NAMALWA (cell line): Measurements from ENCODE around the gene DDX42.
A peak's percentile ranks its signal among the peaks of the same experiment; 100 is the strongest.
"Not testable (repeated sequence)": the region's sequence is repeated elsewhere in the genome, so short reads cannot be mapped to it uniquely, and the experiment has no call there.

Experiments used
- DNase-seq: peaks from one replicate; pipeline ENCODE4 v3.0.0-alpha.2; 2015; ENCODE audit warnings: low spot score

Gene DDX42

DNA sequence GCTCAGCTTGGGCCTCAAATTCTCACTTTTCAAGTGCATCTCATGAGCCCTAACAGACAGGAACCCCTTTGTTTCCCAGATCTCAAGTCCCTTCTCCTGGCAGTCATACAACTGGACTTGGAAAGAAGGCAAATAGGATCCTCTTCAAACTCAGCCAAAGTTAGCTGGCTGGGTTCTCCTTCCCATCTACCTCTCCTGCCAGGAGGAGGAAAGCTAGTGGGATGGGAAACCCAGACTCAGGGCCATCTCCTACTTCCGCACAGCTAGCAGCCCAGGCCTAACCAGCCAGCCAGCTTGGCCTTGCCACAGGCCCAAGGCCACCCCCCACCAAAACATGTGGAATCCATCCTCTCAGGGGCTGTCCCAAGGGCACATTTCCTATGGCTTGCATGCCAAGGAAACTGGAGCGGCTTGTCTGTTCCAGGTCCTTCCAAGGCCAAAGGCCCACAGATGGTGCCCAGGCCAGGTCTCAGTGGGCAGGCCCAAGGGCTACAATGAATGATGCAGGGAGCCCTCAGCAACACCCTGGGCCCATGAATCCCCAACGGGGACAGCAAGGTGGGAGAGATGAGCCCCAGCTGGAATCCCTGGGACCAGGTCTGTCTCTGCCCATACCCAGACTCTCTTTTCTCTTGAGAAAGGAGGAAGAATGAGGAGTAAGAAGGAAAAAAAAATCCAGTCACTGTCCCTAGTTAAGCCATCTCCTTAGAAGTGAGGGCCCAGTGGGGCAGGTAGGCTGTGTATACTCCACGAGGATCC, 66.8 kb downstream of the DDX42 start:
- no peak for DNase-seq

DNA sequence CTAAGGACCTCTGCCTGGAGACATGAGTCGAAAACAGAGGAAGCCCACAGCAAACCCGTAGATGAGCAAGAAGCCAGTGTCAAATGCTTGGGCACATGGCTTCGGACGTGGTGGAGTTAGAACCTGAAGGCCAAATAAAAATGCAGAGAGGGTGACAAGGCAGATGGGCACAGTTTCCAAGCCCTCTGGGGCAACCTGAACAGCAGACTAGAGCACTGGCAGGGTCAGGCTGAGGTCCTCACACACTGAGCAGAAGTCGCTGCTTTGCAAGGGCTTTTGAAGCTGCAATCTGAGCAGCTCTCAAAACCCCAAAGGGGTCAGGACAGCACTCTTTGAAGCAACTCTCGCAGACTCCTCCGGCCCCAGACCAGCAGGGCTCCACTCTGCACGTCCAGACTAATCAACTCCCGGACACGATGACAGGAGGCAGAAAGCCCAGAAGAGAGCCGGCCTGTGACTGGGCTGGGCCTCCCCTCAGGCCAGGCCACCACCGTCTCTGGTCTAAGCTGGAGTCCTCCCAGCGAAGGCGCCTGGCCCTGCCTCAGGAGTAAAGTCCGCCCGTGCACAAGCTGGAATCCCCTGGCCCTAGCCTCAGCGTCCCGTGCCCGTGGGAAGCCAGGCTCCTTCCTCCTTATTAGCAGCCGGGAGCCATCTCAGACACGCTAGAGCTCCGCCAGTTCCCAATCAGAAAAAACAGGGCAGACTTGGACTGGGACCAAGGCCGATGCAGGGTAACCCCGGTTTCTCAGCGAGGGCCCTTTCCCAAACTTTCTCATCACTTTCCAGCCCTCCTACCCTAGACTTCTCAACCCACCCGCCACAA, 67.6 kb downstream of the DDX42 start:
- DNase-seq: peak; percentile 59

GRCh38 chr17:63842173-63842539, 68.2 kb downstream of the DDX42 start:
- DNase-seq: no peak

GRCh38 chr17:63842540-63843386, 68.8 kb downstream of the DDX42 start, which contains the start of gene SMARCD2:
Gene SMARCD2 (minus strand): TSS chr17:63842685. CDS start chr17:63842674, 11 bp downstream.
- peak; percentile 98 for DNase-seq

DNA sequence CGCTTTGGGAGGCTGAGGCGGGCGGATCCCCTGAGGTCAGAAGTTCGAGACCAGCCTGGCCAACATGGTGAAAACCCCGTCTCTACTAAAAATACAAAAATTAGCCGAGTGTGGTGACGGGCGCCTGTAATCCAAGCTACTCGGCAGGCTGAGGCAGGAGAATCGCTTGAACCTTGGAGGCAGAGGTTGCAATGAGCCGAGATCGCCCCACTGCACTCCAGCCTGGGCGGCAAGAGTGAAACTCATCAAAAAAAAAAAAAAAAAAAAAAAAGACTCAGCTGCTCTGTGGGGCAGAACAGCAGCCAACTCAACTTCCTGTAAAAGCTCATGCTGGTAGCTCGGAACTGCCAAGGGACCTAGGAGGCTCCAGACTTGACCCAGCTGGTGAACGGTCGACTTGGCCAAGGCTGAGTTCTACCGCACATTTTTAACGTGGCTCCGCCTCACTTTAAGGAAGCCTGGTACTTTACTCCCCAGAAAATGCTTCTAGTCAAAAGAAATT, 69.5 kb downstream of the DDX42 start:
- DNase-seq: peak; percentile 93

GRCh38 chr17:63843910-63844677, 70.1 kb downstream of the DDX42 start:
- peak; percentile 26 for DNase-seq

DNA sequence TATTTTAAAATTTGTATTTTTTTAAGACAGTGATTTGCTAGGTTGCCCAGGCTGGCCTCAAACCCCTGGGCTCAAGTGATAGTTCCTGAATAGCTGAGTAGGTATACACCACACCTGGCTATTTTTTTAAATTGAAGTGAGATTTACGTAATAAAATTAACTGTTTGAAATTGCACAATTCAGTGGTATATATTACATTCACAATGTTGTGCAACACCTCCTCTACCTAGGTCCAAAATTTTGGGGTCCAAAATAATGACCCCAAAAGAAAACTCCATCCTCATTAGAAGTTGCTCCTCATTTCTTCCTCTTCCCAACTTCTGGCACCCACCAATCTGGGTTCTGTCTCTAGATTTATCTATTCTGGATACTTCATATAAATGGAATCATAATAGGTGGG, 71.5 kb downstream of the DDX42 start:
- DNase-seq: no peak

- DNase-seq: no peak
Measured at GRCh38 chr17:63847525-63848249, 73.7 kb downstream of the DDX42 start.

DNA sequence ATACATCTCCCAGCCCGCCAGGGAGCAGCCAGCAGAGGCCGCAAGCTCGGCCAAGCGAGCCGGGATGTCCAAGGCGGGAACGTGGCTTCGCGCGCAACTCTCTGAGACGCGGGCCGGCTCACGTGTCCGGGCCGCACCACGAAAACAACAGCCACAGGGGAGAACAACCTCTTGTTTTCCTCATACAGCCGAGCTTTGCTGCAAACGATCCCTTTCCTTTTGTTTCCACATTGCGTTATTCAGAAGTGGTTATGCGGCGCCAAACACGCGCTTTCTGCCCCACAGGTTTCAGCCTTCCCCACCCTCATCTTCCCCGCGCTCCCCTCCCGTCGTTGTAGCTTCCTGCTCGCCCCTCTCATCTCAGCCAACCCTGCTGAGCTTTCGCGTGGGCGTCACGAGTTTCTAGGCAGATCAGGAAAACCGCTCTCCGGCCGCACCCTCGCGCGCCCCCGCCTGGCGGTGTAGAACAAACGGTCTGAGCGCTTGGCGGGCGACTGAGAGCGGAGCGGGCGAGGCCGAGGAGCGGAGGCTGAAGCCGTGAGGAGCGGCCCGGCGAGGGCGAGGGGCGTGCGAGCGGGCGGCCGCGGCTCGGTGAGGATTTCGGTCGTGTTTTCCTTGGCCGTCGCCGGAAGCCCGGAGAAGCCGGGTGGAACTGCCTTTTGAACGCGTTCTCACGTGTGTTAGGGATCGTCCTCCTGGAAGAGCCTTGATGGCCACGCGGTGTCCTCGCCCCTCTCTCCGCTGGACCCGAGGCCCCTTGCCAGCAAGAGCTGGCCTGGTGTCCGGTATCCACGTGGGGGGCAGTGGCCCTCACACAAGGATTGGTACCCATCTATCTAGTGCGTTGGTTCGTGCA, 75.1 kb downstream of the DDX42 start:
- peak; percentile 94 for DNase-seq

GRCh38 chr17:63850401-63850800, 76.4 kb downstream of the DDX42 start:
- no peak for DNase-seq

DNA sequence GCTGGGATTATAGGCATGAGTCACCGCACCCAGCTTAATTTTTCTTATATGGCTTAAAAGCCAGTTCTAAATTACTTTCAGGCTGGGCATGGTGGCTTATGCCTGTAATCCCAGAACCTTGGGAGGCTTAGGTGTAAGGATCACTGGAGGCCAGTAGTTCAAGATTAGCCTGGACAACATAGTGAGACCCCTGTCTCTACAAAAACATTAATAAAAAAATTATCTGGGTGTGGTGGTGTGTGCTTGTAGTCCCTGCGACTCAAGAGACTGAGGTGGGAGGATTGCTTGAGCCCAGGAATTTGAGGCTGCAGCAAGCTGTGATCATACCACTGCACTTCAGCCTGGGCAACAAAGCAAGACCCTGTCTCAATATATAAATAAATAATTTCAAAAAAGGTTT, 79.3 kb downstream of the DDX42 start:
- no peak for DNase-seq

GRCh38 chr17:63854709-63855108, 80.7 kb downstream of the DDX42 start:
- DNase-seq: no peak

DNA sequence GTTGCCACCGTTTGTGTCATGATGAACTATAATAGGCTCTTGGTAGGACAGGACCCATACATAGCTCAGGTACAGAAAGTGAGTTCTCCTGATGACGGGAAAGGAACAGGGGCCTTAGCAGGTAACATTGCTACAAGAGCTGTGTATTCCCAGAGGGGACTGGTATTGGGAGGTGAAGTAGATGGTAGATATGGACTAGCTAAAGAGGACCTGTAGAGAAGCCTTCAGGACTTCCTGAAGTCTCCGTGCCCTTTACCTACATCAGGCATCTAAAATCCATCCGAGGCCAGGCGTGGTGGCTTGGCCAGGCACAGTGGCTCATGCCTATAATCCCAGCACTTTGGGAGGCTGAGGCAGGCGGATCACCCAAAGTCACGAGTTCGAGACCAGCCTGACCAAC, 81.2 kb downstream of the DDX42 start:
- no peak for DNase-seq

- not testable (repeated sequence) for DNase-seq
Measured at GRCh38 chr17:63856425-63856824, 82.5 kb downstream of the DDX42 start.

GRCh38 chr17:63859257-63859656, 85.3 kb downstream of the DDX42 start:
- no peak for DNase-seq

DNA sequence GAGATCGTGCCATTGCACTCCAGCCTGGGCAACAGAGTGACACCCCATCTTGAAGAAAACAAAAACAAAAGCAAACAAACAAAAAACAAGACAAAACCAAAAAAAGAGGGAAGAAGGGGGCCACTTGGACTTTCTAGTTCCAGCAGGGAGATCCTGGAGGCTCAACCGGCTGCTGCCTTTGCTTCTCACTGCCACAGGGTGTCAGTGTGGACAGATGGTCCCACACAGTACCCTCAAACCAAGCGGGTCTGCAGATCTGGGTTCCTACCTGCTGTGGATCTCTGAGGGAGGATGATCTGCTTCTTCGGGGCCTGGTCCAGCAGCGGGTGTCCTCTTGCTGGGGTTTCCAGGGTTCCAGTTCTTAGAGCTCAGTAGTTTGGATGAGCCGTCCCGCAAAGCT, 92.7 kb downstream of the DDX42 start:
- not testable (repeated sequence) for DNase-seq
